Measurements from ENCODE around the gene SEMA3F. TPM values are rescaled to one million over a fixed set of nuclear protein-coding genes. Genes with fewer than 3 reads are reported as not detected.
A peak's percentile ranks its signal among the peaks of the same experiment; 100 is the strongest.

Gene SEMA3F
- total RNA-seq, 1 donor from 2014 or later, result 8.3 TPM

GRCh38 chr3:50169858-50170257, 14.7 kb downstream of the SEMA3F start:
- DNase-seq (ENCODE audit: low read depth in 2 of 2), result no peak

- peak; percentile 97 to 98 for DNase-seq (ENCODE audit: low read depth in 2 of 2)
These were observed 15.6 kb downstream of the SEMA3F start for GRCh38 chr3:50170689-50171088.

GRCh38 chr3:50171540-50172301, 16.6 kb downstream of the SEMA3F start:
- DNase-seq (ENCODE audit: low read depth in 2 of 2), result peak in 1 of 2 donors; percentile 70

- DNase-seq (ENCODE audit: low read depth in 2 of 2), result no peak
These were observed 17.6 kb downstream of the SEMA3F start for GRCh38 chr3:50172626-50173220.

- DNase-seq (ENCODE audit: low read depth in 2 of 2), result no peak
These were observed 18.8 kb downstream of the SEMA3F start for GRCh38 chr3:50173685-50174516.

GRCh38 chr3:50174517-50174895, 19.4 kb downstream of the SEMA3F start:
- no peak for DNase-seq (ENCODE audit: low read depth in 2 of 2)

GRCh38 chr3:50174947-50175524, 19.9 kb downstream of the SEMA3F start:
- DNase-seq (ENCODE audit: low read depth in 2 of 2), result no peak

GRCh38 chr3:50177346-50177745, 22.2 kb downstream of the SEMA3F start:
- peak; percentile 35 to 69 for DNase-seq (ENCODE audit: low read depth in 2 of 2)

- DNase-seq (ENCODE audit: low read depth in 2 of 2), result no peak
These were observed 24.6 kb downstream of the SEMA3F start for GRCh38 chr3:50179710-50180109.

- DNase-seq (ENCODE audit: low read depth in 2 of 2), result no peak
These were observed 26.9 kb downstream of the SEMA3F start for GRCh38 chr3:50181985-50182384.

GRCh38 chr3:50182533-50183099, 27.5 kb downstream of the SEMA3F start:
- no peak for DNase-seq (ENCODE audit: low read depth in 2 of 2)

GRCh38 chr3:50183755-50184154, 28.6 kb downstream of the SEMA3F start:
- no peak for DNase-seq (ENCODE audit: low read depth in 2 of 2)

- DNase-seq (ENCODE audit: low read depth in 2 of 2), result no peak
These were observed 29.3 kb downstream of the SEMA3F start for GRCh38 chr3:50184242-50184978.

- DNase-seq (ENCODE audit: low read depth in 2 of 2), result no peak
These were observed 30.1 kb downstream of the SEMA3F start for GRCh38 chr3:50185230-50185629.

- no peak for DNase-seq (ENCODE audit: low read depth in 2 of 2)
These were observed 31.0 kb downstream of the SEMA3F start for GRCh38 chr3:50186096-50186495.

- DNase-seq (ENCODE audit: low read depth in 2 of 2), result no peak
These were observed 32.6 kb downstream of the SEMA3F start for GRCh38 chr3:50187750-50188149.

- peak; percentile 86 to 91 for DNase-seq (ENCODE audit: low read depth in 2 of 2)
These were observed 34.1 kb downstream of the SEMA3F start for GRCh38 chr3:50189274-50189673.

GRCh38 chr3:50189989-50190388, 34.9 kb downstream of the SEMA3F start:
- DNase-seq (ENCODE audit: low read depth in 2 of 2), result no peak

GRCh38 chr3:50190936-50191660, 36.0 kb downstream of the SEMA3F start, which contains the start of gene GNAT1:
Gene GNAT1, plus strand, starts transcription at chr3:50191610. Its CDS starts 116 bp downstream, at chr3:50191726.
- DNase-seq (ENCODE audit: low read depth in 2 of 2), result no peak

- no peak for DNase-seq (ENCODE audit: low read depth in 2 of 2)
These were observed 37.0 kb downstream of the SEMA3F start for GRCh38 chr3:50192124-50192523.
